Fibroblast of skin of right quadriceps (primary cell): ENCODE measurements around the gene L3MBTL2.

Source experiments
- DNase-seq: peaks from one replicate; pipeline ENCODE4 v3.0.0-alpha.2; 2013

The L3MBTL2 gene

GRCh38 chr22:41280854-41281253 lies 75.7 kb downstream of the L3MBTL2 start:
- DNase-seq, result no peak
